MCF 10A (cell line): ENCODE measurements around the gene SDC4. TPM values are rescaled to one million over a fixed set of nuclear protein-coding genes. Genes with fewer than 3 reads are reported as not detected.

ENCODE experiments used
- BruUV-seq: library from RNA; stranded (reverse); fragments of 400-500 nt; replicated peaks from 2 replicates; lab custom pipeline; 2021; lab: Mats Ljungman, UMichigan
- CTCF ChIA-PET: fragments of 300-600 bp; sonication (Branson Sonifier 250); formaldehyde crosslinking; extraction: SDS; loops from one replicate; lab custom pipeline; 2021; ENCODE audit warnings: antibody characterized with exemption, inconsistent platforms; lab: Yijun Ruan, JAX
- POLR2A ChIA-PET: fragments of 300-600, 350-650 bp; sonication (Branson Sonifier 250); formaldehyde crosslinking; extraction: SDS; loops from one replicate; lab custom pipeline; 2020; ENCODE audit warnings: antibody characterized with exemption, inconsistent platforms; lab: Yijun Ruan, JAX
- DNase-seq: peaks from one replicate; pipeline ENCODE4 v3.0.0-alpha.2; 2018; ENCODE audit not compliant: unreplicated experiment
- H3K27ac Mint-ChIP-seq: one replicate; pipeline ENCODE4 v1.8.0; 2022; ENCODE audit warnings: mild to moderate bottlenecking, low read depth, mixed read lengths; ENCODE audit not compliant: unreplicated experiment
- H3K27me3 Mint-ChIP-seq: one replicate; pipeline ENCODE4 v1.8.0; 2022; ENCODE audit warnings: mixed read lengths; ENCODE audit not compliant: insufficient read depth, unreplicated experiment
- H3K36me3 Mint-ChIP-seq: one replicate; pipeline ENCODE4 v1.8.0; 2022; ENCODE audit warnings: mild to moderate bottlenecking, moderate library complexity, mixed read lengths; ENCODE audit not compliant: insufficient read depth, unreplicated experiment
- H3K4me1 Mint-ChIP-seq: one replicate; pipeline ENCODE4 v1.8.0; 2022; ENCODE audit warnings: mixed read lengths; ENCODE audit not compliant: insufficient read depth, unreplicated experiment
- H3K4me3 Mint-ChIP-seq: one replicate; pipeline ENCODE4 v1.8.0; 2022; ENCODE audit warnings: mild to moderate bottlenecking, moderate library complexity, mixed read lengths; ENCODE audit not compliant: unreplicated experiment
- H3K9me3 Mint-ChIP-seq: one replicate; pipeline ENCODE4 v1.8.0; 2022; ENCODE audit warnings: mixed read lengths; ENCODE audit not compliant: unreplicated experiment
- intact Hi-C: fragments of 100-400 bp; cut with micrococcal nuclease; formaldehyde crosslinking; loops from 2 replicates; pipeline ENCODE4 v1.14.1; 2022
- total RNA-seq: library from RNA; stranded (reverse); gene quantifications from 2 replicates; pipeline ENCODE4 v1.2.3, GENCODE V29; 2022
- TF ChIP-seq, protein P1 (sequence below): fragments of 200-600 bp; IDR thresholded peaks from one replicate; pipeline ENCODE4 v1.8.0; 2022; ENCODE audit warnings: antibody characterized with exemption, mild to moderate bottlenecking; ENCODE audit not compliant: unreplicated experiment

SDC4 gene
- total RNA-seq, 1 experiment from 2014 or later = 209 TPM

DNA sequence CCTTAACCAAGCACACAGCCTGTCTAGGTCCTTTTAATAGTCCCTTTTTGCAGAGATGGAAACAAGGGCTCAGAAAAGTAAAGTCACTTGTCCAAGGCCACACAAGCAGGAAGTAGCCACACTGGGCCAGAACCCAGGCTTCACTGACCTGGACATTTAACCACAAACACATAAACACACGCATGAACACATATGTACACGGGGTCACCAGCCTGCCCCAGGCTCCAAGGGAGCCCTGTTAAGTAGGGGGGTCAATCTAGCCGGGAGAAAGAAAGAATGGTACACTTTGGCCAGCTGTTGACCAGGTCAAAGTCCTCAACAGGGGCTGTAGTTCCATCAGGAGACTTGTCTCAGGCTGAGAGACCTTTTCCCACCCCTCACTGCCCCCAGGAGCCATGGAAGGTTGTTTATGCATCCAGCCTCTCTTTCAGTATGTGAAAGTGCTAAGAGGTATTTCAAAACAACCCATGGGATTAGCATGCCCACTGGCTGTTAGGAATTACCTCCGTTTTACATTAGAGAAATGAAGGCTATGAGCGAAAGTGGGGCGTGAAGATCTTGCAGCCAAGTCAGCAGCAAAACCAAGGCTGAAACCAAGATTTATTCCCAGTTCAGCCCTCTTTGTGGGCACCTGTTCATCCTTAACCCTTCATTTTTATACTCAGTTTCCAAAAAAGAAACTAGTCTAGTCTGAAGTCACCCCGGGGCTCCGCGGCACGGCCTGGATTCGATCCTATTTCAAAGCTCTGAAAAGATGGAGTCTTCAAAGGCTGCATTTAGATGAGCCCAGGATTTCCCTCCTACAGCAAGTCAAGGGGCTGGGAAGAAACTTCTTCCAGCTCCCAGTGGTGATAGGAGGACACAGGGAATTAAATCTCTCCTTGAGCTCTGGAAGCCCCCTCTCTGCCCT lies 9.8 kb downstream of the SDC4 start:
- TF ChIP-seq, protein P1, sequence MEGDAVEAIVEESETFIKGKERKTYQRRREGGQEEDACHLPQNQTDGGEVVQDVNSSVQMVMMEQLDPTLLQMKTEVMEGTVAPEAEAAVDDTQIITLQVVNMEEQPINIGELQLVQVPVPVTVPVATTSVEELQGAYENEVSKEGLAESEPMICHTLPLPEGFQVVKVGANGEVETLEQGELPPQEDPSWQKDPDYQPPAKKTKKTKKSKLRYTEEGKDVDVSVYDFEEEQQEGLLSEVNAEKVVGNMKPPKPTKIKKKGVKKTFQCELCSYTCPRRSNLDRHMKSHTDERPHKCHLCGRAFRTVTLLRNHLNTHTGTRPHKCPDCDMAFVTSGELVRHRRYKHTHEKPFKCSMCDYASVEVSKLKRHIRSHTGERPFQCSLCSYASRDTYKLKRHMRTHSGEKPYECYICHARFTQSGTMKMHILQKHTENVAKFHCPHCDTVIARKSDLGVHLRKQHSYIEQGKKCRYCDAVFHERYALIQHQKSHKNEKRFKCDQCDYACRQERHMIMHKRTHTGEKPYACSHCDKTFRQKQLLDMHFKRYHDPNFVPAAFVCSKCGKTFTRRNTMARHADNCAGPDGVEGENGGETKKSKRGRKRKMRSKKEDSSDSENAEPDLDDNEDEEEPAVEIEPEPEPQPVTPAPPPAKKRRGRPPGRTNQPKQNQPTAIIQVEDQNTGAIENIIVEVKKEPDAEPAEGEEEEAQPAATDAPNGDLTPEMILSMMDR = no peak
- BruUV-seq = no TSS peak
- DNase-seq = peak; percentile 34
- CTCF ChIA-PET = interaction anchor here (0.5 to 4.7 kb wide), 6 partner anchors 13 to 433 kb away, joined by 3 to 44 read pairs (median 5); no protein-coding TSS in a partner anchor
- intact Hi-C loops = no loop called here
- peaks cover 59% of the 10 kb centered on the region for H3K36me3 Mint-ChIP-seq
- POLR2A ChIA-PET = interaction anchor here (0.5 to 37.4 kb wide), 10 partner anchors 17 to 448 kb away, joined by 3 to 1328 read pairs (median 10); partner anchors contain the start of genes PIGT, SDC4 and SYS1
- H3K9me3 Mint-ChIP-seq = no peaks in the 10 kb centered on the region
- H3K27ac Mint-ChIP-seq = peak overlapping the region; percentile 97
- peaks cover 65% of the 10 kb centered on the region for H3K4me1 Mint-ChIP-seq
- H3K4me3 Mint-ChIP-seq = peak overlapping the region; percentile 44
- H3K27me3 Mint-ChIP-seq = no peaks in the 10 kb centered on the region

DNA sequence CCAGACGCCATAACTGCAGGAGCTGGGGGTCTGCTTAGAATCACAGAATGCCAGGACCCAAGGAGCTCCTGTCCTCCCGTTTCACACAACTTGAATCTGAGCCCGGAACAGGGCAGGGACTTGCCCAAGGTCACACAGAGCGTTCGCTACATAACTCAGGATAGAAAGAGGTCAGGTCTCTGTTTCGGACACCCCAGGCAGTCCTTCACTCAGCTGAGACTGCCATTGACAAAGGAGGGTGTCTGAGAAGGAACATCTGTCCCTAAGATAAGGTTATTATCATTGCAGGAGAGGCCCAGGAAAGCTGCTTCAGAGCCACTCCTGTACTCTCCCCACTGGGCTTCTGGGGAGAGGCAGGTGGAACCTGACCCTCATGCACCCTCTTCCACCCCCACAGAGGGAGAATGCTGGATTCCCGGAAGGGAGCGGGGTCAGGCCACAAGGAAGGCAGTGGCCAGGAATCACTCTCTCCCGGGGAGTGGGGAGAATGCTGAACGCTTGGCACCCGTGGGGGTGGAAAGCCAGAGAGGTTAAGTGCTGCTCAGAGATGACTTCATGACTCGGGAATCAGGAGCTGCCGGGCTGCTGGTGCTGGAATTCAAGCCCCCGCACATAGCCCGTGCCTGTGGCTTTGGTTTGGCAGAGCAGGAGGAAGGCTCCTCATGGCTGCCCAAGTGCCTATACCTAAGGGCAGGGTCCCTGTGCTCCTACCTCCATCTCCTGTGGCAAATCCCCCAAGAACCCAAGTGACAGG lies 10.7 kb downstream of the SDC4 start:
- peak overlapping the region; percentile 97 for H3K27ac Mint-ChIP-seq
- H3K4me1 Mint-ChIP-seq = peaks cover 58% of the 10 kb centered on the region
- peak overlapping the region; percentile 45 for H3K4me3 Mint-ChIP-seq
- TF ChIP-seq, protein P1 = no peak
- H3K9me3 Mint-ChIP-seq = no peaks in the 10 kb centered on the region
- no peaks in the 10 kb centered on the region for H3K27me3 Mint-ChIP-seq
- intact Hi-C loops = no loop called here
- POLR2A ChIA-PET = interaction anchor here (0.5 to 37.4 kb wide), 21 partner anchors 11 to 1369 kb away, joined by 3 to 1328 read pairs (median 5); partner anchors contain the start of genes PCIF1, PIGT, SDC4 and SLPI
- peaks cover 67% of the 10 kb centered on the region for H3K36me3 Mint-ChIP-seq
- CTCF ChIA-PET = interaction anchor here (0.5 to 4.7 kb wide), 21 partner anchors 9 to 1989 kb away, joined by 3 to 44 read pairs (median 5); partner anchors contain the start of genes SDC4 and SYS1
- BruUV-seq = no TSS peak
- peak; percentile 66 for DNase-seq

DNA sequence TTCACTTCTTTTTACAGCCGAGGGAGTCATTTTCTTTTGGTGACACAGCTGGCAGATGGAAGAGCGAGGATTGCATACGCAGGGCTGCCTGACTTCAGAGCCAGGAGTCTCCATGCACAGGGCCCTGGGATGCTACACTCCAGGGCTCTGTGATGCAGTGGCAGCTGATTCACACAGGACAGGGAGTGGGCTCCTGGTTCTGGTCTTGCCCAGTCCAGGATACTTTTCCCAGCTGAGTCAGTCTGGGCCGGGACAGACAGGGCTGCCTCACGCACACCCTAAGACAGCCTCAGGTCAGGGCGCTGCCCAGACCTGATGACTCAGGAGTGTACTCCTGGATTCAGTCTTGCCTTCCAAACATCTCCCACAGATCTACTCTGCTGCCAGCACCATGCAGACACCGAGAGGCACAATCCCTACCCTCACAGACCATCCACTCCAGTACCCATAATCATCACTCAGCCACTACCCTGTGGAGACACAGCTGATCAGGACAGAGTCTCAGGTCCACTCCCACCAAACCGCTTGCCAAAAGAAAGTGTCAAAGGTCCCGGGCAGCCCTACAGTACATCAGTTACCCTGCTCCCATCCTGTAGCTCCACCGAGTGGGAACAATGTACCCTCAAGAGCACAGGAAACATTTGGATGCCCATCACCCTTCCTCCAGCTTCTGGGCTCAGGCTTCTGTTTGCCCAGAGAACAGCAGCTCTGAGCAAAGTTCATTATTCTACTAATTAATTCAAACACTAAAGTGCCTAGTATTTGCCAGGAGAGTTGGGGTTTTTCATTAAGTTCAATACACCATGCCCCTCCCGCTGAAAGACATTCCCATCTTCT lies 11.5 kb downstream of the SDC4 start:
- Mint-ChIP-seq H3K36me3 (peaks cover 75% of the 10 kb centered on the region), H3K4me1 (peaks cover 50% of the 10 kb centered on the region), H3K27me3 (no peaks in the 10 kb centered on the region), H3K27ac (peak overlapping the region; percentile 97), H3K9me3 (no peaks in the 10 kb centered on the region), H3K4me3 (peak overlapping the region; percentile 45)
- POLR2A ChIA-PET = interaction anchor here (0.5 to 37.4 kb wide), 24 partner anchors 10 to 1370 kb away, joined by 3 to 1328 read pairs (median 4); partner anchors contain the start of genes PCIF1, PIGT, SDC4 and SLPI
- CTCF ChIA-PET = interaction anchor here (0.5 to 4.7 kb wide), 26 partner anchors 10 to 1990 kb away, joined by 3 to 44 read pairs (median 4); partner anchors contain the start of genes PIGT, SDC4 and SYS1
- TF ChIP-seq, protein P1 = no peak
- intact Hi-C loops = loop anchor here (1.0 kb wide), 1 partner anchor 27 kb away; the partner anchor contains the start of gene SYS1
- DNase-seq = peak; percentile 96
- BruUV-seq = TSS peak; percentile 96
